ENCODE results near the gene PRX. TPM values are rescaled to one million over a fixed set of nuclear protein-coding genes. Genes with fewer than 3 reads are reported as not detected.

PRX gene
- total RNA-seq, 6 experiments from 2014 or later: 0.86 to 1.5 (median 0.94) TPM

DNA sequence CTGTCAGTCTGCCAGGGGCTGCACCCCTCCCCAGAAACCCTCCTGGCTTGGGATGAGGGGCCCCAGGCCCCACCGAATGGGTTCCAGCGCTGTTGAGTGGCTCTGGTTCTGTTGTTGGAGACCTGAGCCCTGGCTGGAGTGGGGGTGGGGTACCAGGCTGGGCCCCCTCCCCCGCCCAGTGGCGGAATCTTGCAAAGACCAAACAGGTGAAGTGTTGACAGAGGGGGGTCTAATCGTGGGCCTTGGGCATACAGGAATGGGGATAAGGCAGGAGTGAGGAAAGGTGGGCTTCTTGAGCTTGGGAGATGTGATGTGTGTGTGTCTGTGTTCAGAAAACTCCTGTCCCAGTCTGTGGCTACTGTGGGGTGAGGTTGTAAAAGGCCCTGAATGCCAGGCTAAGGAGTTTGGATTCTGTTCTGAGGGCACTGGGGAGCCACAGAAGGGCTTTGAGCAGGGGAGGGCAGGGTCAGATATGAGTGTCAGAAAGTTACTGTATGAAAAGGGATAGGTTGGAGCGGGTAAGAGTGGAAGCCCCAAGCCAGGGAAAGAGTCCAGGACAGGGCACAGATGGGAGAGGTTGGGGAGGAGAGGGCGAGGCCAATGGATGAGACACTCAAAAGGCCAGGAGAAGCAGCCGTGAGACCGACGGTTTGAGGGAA is 23.0 kb downstream of the PRX start, which contains the start of gene HIPK4:
Gene HIPK4, minus strand, starts transcription at position 98 of the 659 bp plus-strand sequence. CDS start 279 bp downstream, outside the sequence.
- no peaks in the 10 kb centered on the region for H3K9me3 Mint-ChIP-seq
- H3K4me3 Mint-ChIP-seq: no peak within 1 kb of the TSS
- H3K27ac Mint-ChIP-seq: no peak within 1 kb of the TSS
- no peaks in the 10 kb centered on the region for H3K36me3 Mint-ChIP-seq (ENCODE audit: low read depth)
- TF ChIP-seq, protein P1, sequence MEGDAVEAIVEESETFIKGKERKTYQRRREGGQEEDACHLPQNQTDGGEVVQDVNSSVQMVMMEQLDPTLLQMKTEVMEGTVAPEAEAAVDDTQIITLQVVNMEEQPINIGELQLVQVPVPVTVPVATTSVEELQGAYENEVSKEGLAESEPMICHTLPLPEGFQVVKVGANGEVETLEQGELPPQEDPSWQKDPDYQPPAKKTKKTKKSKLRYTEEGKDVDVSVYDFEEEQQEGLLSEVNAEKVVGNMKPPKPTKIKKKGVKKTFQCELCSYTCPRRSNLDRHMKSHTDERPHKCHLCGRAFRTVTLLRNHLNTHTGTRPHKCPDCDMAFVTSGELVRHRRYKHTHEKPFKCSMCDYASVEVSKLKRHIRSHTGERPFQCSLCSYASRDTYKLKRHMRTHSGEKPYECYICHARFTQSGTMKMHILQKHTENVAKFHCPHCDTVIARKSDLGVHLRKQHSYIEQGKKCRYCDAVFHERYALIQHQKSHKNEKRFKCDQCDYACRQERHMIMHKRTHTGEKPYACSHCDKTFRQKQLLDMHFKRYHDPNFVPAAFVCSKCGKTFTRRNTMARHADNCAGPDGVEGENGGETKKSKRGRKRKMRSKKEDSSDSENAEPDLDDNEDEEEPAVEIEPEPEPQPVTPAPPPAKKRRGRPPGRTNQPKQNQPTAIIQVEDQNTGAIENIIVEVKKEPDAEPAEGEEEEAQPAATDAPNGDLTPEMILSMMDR (IDR thresholded peaks at IDR 0.05): no peak
- H3K27me3 Mint-ChIP-seq (ENCODE audit: insufficient read depth): peaks cover 9% of the 10 kb centered on the region
- no peak for DNase-seq
- no peaks in the 10 kb centered on the region for H3K4me1 Mint-ChIP-seq (ENCODE audit: low read depth)

DNA sequence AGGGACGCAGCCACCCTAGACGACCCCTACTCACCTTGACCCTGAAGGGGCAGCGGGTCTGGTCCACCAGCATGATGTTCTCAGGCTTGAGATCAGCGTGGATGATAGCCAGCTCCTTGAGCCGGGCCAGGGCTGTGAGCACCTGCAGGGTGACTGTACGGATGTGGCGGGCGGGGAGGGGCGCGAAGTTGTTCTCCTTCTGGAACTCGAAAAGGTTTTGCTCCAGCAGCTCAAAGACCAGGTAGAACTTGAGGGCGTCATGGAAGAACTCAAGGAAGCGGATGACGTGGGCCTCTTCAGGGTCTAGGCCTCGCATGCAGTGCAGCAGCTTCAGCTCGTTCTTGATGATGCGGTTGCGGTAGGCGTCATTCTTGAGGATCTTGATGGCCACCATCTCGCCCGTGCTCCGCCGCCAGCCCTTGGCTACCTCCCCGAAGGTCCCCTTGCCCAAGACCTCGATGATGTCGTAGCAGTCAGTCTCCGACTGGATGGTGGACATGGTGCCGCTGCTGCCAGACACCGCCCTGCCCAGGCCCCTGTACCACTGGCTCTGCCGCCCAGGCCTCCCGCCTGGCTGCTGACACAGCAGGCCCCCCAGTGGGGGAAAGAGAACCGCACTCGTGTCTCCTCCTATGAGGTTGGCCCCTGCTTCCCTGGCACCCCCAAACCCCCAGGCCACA is 23.6 kb downstream of the PRX start:
- Mint-ChIP-seq H3K4me1 (ENCODE audit: low read depth) (no peaks in the 10 kb centered on the region), H3K9me3 (no peaks in the 10 kb centered on the region), H3K27ac (no peak overlapping the region), H3K4me3 (no peak overlapping the region), H3K27me3 (ENCODE audit: insufficient read depth) (peaks cover 13% of the 10 kb centered on the region), H3K36me3 (ENCODE audit: low read depth) (no peaks in the 10 kb centered on the region)
- TF ChIP-seq, protein P1 (IDR thresholded peaks at IDR 0.05): no peak
- no peak for DNase-seq

DNA sequence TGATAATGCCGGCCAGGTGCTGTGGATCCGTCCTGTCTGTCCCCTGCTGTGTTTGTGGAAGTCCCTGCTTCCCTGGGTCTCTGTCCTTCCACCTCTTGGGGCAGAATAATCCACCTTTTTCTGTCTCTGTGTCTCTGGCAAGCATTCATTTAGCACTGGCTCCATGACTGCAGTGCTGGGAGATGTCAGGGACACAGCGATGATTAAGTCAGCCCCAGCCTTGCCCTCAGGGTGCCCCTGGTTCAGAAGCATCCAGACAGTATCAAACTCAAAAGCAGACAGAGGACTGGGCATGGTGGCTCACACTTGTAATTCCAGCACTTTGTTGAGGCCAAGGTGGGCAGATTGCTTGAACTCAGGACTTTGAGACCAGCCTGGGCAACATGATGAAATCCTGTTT is 24.7 kb downstream of the PRX start:
- Mint-ChIP-seq H3K27ac (no peak overlapping the region), H3K4me3 (no peak overlapping the region), H3K27me3 (ENCODE audit: insufficient read depth) (peaks cover 11% of the 10 kb centered on the region), H3K4me1 (ENCODE audit: low read depth) (no peaks in the 10 kb centered on the region), H3K36me3 (ENCODE audit: low read depth) (no peaks in the 10 kb centered on the region), H3K9me3 (no peaks in the 10 kb centered on the region)
- TF ChIP-seq, protein P1 (IDR thresholded peaks at IDR 0.05): no peak
- DNase-seq: peak; percentile 7

DNA sequence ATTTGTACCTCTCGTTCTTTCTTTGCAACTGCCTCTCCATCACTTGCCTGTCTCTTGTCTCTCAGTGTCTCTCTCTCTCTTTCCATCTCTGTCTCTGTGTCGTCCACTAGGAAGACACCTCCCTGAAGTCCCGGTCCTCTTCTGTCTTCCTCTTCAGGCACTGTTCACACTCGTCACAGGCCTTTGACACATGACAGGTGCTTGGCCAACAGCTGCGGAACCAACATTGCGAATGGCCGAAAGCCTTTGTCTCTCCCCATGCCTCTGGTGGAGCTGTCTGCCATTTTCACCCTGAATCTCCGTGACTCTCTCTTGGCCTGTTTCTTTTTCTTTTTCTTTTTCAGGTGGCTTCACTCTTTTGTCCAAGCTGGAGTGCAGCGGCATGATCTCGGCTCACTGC is 26.0 kb downstream of the PRX start:
- no peaks in the 10 kb centered on the region for H3K36me3 Mint-ChIP-seq (ENCODE audit: low read depth)

DNA sequence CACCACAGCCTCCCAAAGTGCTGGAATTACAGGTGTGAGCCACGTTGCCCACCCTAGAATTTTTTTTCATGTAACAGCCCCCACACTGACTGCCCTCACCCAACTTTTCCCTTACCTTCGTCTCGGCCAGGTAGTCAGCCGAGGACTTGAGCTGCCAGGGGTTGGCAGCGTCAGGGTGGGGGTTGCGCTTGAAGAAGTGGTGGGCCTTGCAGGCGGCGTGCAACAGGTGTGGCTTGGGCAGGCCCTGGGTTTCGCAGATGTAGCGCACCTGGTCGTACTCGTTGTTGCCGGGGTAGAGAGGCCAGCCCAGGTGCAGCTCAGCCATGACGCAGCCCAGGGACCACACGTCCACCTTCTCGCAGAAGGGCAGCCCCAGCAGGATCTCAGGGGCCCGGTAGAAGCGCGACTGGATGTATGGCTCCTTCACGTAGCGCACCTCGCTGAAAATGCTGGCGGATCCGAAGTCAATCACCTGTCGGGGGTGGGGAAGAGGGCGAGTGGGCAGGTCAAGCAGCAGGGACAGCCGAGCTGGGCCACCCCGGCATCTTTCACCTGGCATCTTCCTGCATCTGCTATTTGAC is 29.4 kb downstream of the PRX start:
- Mint-ChIP-seq H3K27me3 (ENCODE audit: insufficient read depth) (peaks cover 11% of the 10 kb centered on the region), H3K4me3 (no peak overlapping the region), H3K27ac (no peak overlapping the region), H3K9me3 (no peaks in the 10 kb centered on the region), H3K4me1 (ENCODE audit: low read depth) (no peaks in the 10 kb centered on the region), H3K36me3 (ENCODE audit: low read depth) (no peaks in the 10 kb centered on the region)
- DNase-seq: no peak
- TF ChIP-seq, protein P1 (IDR thresholded peaks at IDR 0.05): no peak

More for the DNA sequence above, 26.0 kb downstream of the PRX start:
- Mint-ChIP-seq H3K4me3 (no peak overlapping the region), H3K9me3 (no peaks in the 10 kb centered on the region), H3K27ac (no peak overlapping the region), H3K27me3 (ENCODE audit: insufficient read depth) (peaks cover 11% of the 10 kb centered on the region), H3K4me1 (ENCODE audit: low read depth) (no peaks in the 10 kb centered on the region)
- TF ChIP-seq, protein P1 (IDR thresholded peaks at IDR 0.05): no peak
- DNase-seq: no peak

Measured in HFFc6 (cell line).